GM10847 (cell line): ENCODE results near the gene NATD1.

Experiments
- POLR2A ChIP-seq: IDR thresholded peaks from 2 replicates; pipeline ENCODE4 v1.6.1; 2011; ENCODE audit not compliant: insufficient read length; ENCODE audit errors: extremely low read depth

The NATD1 gene

DNA sequence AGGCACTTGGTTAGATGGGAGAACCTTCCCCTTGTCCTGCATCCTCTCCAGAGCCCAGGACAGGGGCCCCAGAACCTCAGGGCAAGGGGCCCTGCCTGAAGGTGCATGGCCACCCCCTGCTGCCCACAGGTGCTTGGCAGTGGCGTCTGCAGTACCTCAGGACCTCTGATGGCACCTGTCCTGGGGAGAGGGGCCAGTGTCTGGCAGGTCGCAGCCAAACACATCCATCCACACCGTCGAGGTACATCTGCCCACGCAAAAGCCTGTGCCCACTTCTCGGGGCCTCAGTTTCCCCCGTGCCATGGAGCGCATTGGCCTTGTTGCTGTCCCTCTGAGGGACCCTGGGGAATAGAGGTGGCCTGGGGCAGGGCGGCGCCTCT is 40.6 kb upstream of the NATD1 start:
- no peak for TF ChIP-seq POLR2A

DNA sequence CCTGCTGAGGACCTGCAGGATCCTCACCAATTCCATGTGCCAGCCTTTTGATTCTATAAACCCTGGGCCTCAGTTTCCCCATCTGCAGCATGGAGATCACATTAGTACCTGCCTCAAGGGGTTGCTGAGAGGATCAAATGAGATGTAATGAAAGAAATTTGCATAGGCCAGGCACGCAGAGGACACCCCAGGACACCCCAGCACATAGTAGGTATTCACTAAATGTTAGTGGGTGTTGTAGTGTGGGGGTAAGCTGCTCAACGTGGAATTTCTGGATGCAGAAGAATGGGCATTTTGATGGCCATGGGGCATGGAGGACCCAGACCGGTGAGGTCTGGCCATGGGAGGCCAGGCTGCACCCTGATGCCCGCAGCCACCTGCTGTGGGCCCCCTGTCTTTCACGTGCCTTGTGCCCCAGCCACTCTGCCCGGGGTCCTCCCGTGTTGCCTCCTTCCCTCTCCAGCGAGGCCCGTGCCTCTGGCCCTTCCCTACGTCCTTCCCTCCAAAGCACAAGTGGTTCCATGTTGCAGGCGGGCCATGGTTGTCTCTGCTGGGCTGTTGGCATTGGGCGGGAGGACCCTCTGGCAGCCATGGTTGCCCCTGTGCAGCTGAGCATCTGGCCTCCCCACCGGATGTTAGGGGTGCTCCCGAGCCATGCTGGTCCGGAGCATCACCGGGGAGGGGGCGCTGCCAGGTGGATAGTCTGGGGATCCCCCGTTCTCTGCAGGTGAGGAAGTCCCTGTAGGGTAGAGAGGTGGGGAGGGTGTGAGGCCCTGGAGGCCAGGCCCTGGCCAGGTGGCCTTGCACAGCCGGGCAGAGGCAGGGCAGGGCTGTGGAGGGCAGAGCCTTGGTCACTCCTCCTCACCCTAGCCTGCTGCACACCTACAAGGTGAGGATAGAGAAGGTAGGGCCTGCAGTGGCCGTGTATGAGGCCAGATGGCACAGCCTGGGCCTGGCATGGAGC is 39.9 kb upstream of the NATD1 start:
- TF ChIP-seq POLR2A: no peak

DNA sequence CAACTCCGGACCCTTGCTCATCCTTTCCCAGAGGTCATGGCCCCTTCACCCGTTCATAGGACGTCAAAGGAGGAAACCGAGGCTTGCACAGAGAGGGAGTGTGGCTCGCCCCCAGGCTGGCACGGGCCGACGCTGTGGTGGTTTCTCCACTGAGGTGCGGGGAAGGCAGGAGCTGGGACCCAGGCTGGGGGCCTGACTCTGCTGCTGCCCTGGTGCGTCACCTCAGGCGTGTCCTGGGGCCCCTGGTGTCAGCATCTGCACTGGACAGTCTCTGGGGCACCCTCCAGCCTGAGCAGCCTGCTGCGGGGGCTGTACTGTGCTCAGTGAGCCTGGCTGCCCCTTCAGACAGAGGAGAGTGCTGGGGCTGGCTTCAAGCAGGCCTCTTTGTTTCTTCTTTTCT is 38.7 kb upstream of the NATD1 start:
- no peak for TF ChIP-seq POLR2A

DNA sequence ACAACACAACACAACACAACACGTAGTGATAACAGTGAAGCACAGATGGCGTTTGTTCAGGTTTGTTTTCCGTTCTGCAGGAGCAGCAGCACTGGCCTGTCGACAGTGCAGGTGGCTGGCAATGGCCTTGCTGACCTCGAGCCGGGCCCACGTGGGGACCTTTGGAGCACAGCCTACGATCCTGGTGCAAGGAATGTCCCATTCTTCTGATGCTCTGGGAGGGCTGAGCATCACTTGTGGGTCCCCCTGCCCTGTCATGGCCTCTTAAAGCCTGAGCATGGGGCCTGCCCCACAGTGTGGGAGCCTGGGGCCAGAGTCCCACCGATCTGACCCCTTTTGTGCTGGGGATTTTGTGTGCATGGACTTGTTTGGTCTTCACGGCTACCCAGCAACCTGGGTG is 38.1 kb upstream of the NATD1 start:
- no peak for TF ChIP-seq POLR2A

DNA sequence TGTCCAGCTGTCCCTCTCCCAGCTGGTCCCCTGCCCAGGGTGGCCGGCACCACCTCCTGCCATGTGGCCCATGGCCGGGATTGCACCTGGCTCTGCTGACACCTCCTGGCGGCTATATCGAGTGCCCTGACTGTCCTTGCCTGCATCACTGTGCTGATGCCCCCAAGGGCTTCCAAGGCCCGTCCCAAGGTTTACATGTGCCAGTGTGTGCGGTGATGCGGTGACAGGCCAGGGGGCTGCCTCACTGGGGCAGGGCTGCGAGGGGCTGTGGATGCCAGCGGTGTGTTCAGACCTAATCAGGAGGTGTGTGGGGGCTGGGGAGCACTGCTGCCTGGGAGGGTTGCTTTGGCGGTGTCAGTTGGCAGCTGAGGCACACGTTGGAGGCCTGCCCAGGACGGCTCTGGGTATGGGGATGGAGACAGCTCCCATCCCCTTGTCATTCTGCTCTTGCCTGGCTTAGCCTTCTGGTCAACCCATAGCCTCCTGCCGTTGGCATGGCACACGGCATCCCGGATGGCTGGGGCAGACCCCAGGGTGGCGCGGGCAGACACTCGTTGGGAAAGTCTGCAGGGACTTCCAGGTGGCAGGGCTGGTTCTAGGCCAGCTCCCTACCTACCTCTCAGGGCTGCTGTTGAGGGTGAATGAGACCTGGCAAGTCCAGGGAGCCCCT is 36.8 kb upstream of the NATD1 start:
- no peak for TF ChIP-seq POLR2A

GRCh38 chr17:21289175-21289901 is 36.1 kb upstream of the NATD1 start:
- no peak for TF ChIP-seq POLR2A

GRCh38 chr17:21288571-21289017 is 35.4 kb upstream of the NATD1 start:
- no peak for TF ChIP-seq POLR2A

GRCh38 chr17:21287703-21288449 is 34.7 kb upstream of the NATD1 start:
- TF ChIP-seq POLR2A: peak; percentile 47

DNA sequence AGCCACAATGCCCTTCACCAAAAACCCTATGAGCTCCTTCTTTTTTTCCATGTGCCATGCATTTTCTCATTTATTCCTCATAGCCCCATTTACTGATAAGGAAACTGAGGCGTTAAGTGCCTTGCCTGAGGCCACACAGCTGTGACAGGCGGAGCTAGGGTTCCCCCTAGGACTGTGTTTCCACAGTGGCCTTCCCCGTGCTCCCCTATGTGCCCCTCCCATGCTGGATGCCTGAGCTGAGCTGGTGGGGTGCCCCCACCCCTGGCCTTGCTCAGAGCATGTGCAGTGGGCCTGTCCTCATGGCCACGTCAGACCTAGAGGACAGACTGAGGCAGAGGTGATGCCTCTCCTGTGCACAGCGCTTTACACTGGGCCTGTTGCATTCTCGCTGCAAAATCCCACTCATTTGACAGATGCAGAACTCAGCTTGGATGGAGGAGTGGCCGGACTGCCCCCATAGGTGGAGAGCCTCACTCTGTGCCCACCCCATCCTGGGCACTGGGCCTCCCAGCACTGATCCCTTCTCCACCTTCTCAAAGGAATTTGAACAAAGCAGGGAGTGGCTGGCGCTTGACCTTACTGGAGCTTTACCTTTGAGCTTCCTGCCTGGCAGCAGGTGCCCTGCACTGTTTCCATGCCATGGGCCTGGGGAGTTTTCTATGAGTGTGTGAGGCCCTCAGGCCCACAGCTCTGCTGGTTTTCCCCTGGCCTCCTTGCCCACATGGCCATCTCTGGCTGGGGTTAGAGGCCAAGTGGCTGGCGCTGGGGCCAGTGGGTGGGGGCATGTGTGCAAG is 33.9 kb upstream of the NATD1 start:
- no peak for TF ChIP-seq POLR2A

- no peak for TF ChIP-seq POLR2A
Measured at GRCh38 chr17:21286066-21286770, 33.0 kb upstream of the NATD1 start.

DNA sequence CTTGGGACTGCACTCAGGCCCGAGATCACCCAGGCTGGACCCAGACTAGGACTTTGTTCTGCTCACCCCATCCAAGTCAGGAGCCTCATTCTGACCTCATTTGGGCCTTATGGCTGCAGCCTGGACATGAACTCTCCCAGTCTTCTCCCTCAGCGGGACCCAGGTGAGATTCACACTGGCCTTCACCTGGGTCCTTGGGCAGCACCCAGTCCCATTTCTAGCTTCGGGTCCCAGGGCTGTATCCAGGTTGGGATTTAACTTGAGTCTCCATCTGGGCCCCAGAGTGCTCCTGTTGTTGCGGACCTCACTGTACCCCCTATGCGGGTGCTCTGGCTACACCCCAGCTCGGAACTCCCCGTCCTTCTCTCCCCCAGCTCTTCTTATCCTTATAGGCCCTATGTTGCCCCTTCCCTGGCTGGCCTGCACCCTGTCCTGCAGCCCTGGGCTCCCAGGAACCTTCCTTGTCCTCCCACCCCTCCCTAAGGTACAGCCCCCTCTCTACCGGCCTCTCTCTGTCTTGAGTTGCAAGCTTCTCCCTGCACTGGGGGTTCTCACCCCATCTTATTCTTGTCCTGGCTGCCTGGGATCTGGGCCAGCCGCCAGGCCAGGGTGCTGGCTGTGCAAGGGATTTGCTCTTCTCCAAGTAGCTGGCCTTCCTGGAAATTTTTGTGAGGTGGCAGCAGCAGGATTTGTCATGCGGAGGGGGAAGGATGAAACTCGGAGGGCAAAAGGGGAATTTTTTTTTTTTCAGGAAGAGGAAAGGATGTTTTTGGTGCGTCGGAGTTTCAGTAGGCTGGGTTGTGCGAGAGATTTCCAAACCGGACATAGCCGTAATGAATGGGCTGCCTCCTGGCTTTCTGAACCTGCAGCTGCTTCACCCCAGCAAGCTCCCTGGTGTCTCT is 32.2 kb upstream of the NATD1 start:
- no peak for TF ChIP-seq POLR2A

- TF ChIP-seq POLR2A: peak; percentile 79
Measured at GRCh38 chr17:21284319-21285163, 31.3 kb upstream of the NATD1 start, which contains the start of gene MAP2K3. Gene MAP2K3 (plus strand): TSS chr17:21284711. CDS start chr17:21284921, 210 bp downstream.
